SH-SY5Y (cell line): ENCODE results near the gene FSTL4.

Experiments used
- GATA2 ChIP-seq: IDR thresholded peaks from 2 replicates; pipeline ENCODE4 v1.6.1; 2011; ENCODE audit warnings: mild to moderate bottlenecking, low read depth, low read length
- GATA3 ChIP-seq: IDR thresholded peaks from 2 replicates; pipeline ENCODE4 v1.6.1; 2011; ENCODE audit warnings: low read depth, mild to moderate bottlenecking, low read length, moderate library complexity

DNA sequence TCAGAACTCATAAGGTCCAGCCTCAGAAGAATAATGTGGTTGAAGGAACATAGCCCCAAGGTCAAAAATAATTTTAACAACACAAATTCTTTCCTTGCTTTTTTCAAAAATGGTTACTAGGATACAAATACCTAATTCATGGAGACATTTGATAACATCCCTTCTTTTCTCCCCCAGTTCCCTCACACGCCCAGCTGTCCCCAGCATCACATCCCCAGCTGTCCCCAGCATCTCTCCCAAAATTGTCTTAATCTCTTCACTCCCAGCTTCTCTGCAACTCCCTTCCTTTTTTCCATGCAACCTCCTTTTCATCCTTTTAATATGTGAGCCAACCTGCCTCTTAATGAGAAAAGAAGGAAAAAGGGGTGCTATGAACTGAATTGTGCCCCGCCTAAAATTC lies 77.8 kb downstream of the FSTL4 start:
- TF ChIP-seq GATA2, result no peak
- TF ChIP-seq GATA3, result no peak
